Endothelial cell of umbilical vein (primary cell): ENCODE data around the gene GFPT1. TPM values are rescaled to one million over a fixed set of nuclear protein-coding genes. Genes with fewer than 3 reads are reported as not detected.

ENCODE experiments used
- BruUV-seq: library from RNA; stranded (reverse); fragments of 400-500 nt; replicated peaks from 2 replicates; lab custom pipeline; 2021; lab: Mats Ljungman, UMichigan
- CTCF ChIA-PET: fragments of 300-600, 350-600 bp; sonication (Branson Sonifier 250); formaldehyde crosslinking; loops from one replicate; lab custom pipeline; 2021; ENCODE audit warnings: antibody characterized with exemption, inconsistent platforms; lab: Charles Lee
- POLR2A ChIA-PET: fragments of 300-600, 350-600 bp; sonication (Branson Sonifier 250); formaldehyde crosslinking; loops from one replicate; lab custom pipeline; 2021; ENCODE audit warnings: antibody characterized with exemption, inconsistent platforms; lab: Charles Lee
- DNase-seq: peaks from one replicate; pipeline ENCODE4 v3.0.0-alpha.2; 2011; ENCODE audit warnings: low read depth, low spot score
- FAIRE-seq: peaks from 2 replicates; lab custom pipeline; 2011; peaks lifted over from hg19 to GRCh38; lab: Jason Lieb, UNC
- H2AFZ ChIP-seq: 2 replicates; pipeline ENCODE4 v1.6.0; 2012; ENCODE audit warnings: low read depth, low read length, control low read depth, inconsistent platforms
- H3K27ac ChIP-seq: 2 replicates; pipeline ENCODE4 v1.5.1; 2011; ENCODE audit warnings: low read depth, mild to moderate bottlenecking, control low read depth, low read length, moderate library complexity; ENCODE audit not compliant: insufficient read depth
- H3K27me3 ChIP-seq, 2 experiments: 2 replicates each; pipeline versions ENCODE4 v1.6.0 to v1.6.1; 2011; ENCODE audit warnings: low read length in 2 of 2, mixed read lengths in 1 of 2; ENCODE audit not compliant: control insufficient read depth in 2 of 2, insufficient read depth in 2 of 2
- H3K36me3 ChIP-seq, 2 experiments: 2 replicates in 1 of 2; 3 replicates in 1 of 2; pipeline ENCODE4 v1.5.1; 2011; ENCODE audit warnings: low read length in 2 of 2, mild to moderate bottlenecking in 1 of 2, moderate library complexity in 1 of 2; ENCODE audit not compliant: control insufficient read depth in 2 of 2, insufficient read depth in 2 of 2; ENCODE audit errors: extremely low read depth in 1 of 2
- H3K4me1 ChIP-seq: 3 replicates; pipeline ENCODE4 v1.5.1; 2011; ENCODE audit warnings: mild to moderate bottlenecking, low read length; ENCODE audit not compliant: control insufficient read depth, insufficient read depth; ENCODE audit errors: extremely low read depth
- H3K4me2 ChIP-seq: 2 replicates; pipeline ENCODE4 v1.6.1; 2011; ENCODE audit warnings: low read length, control low read depth, mixed read lengths; ENCODE audit not compliant: insufficient read depth
- H3K4me3 ChIP-seq, 3 experiments: fragments of 200-600 bp in 1 of 3; sonication (generic), shearing (Covaris generic) in 1 of 3; replicated peaks in 1 of 3; 2 replicates each; pipeline ENCODE4 v1.5.1; 2011 to 2016; ENCODE audit warnings: control low read depth in 3 of 3, low read length in 3 of 3, mild to moderate bottlenecking in 2 of 3, inconsistent platforms in 1 of 3, low read depth in 1 of 3, moderate library complexity in 1 of 3; ENCODE audit not compliant: insufficient read depth in 1 of 3
- H3K79me2 ChIP-seq: 2 replicates; pipeline ENCODE4 v1.6.0; 2012; ENCODE audit warnings: low read length, inconsistent platforms; ENCODE audit not compliant: control insufficient read depth, insufficient read depth
- H3K9ac ChIP-seq: replicated peaks from 2 replicates; pipeline ENCODE3; 2011; ENCODE audit warnings: low read length, control low read depth; ENCODE audit not compliant: insufficient read depth; ENCODE audit errors: extremely low read depth
- H3K9me1 ChIP-seq: replicated peaks from 3 replicates; pipeline ENCODE4 v1.6.0; 2011; ENCODE audit warnings: mild to moderate bottlenecking, low read length; ENCODE audit not compliant: control insufficient read depth, insufficient read depth; ENCODE audit errors: extremely low read depth
- H3K9me3 ChIP-seq: replicated peaks from 2 replicates; pipeline ENCODE4 v1.5.1; 2012; ENCODE audit warnings: low read length, inconsistent platforms; ENCODE audit not compliant: control insufficient read depth, insufficient read depth
- H4K20me1 ChIP-seq: replicated peaks from 2 replicates; pipeline ENCODE3; 2011; ENCODE audit warnings: mild to moderate bottlenecking, low read length; ENCODE audit not compliant: control insufficient read depth, insufficient read depth; ENCODE audit errors: extremely low read depth
- EZH2 ChIP-seq: IDR thresholded peaks from 2 replicates; pipeline ENCODE4 v1.6.1; 2012; ENCODE audit warnings: borderline replicate concordance, low read depth, mild to moderate bottlenecking, moderate library complexity, low read length, inconsistent platforms; ENCODE audit not compliant: severe bottlenecking
- FOS ChIP-seq: IDR thresholded peaks from 2 replicates; pipeline ENCODE4 v1.6.1; 2011; ENCODE audit warnings: mild to moderate bottlenecking, low read length, moderate library complexity, borderline replicate concordance; ENCODE audit not compliant: insufficient read depth
- GATA2 ChIP-seq: IDR thresholded peaks from 2 replicates; pipeline ENCODE4 v1.7.0; 2011; ENCODE audit warnings: low read depth, mild to moderate bottlenecking, moderate library complexity, mixed read lengths, low read length; ENCODE audit not compliant: insufficient read length, insufficient read depth
- JUN ChIP-seq: IDR thresholded peaks from 2 replicates; pipeline ENCODE4 v1.6.1; 2011; ENCODE audit warnings: borderline replicate concordance, low read depth; ENCODE audit not compliant: insufficient read length, insufficient read depth
- MYC ChIP-seq: IDR thresholded peaks from one replicate; pipeline ENCODE4 v1.6.1; 2011; ENCODE audit warnings: mild to moderate bottlenecking, low read depth, low read length
- POLR2A ChIP-seq: IDR thresholded peaks from 2 replicates; pipeline ENCODE4 v1.6.1; 2012; ENCODE audit warnings: low read depth, mild to moderate bottlenecking, control low read depth, low read length
- POLR2AphosphoS5 ChIP-seq: IDR thresholded peaks from 2 replicates; pipeline ENCODE4 v1.6.1; 2012; ENCODE audit warnings: low read depth, mild to moderate bottlenecking, control low read depth, low read length, moderate library complexity; ENCODE audit not compliant: insufficient read depth
- dilution Hi-C: fragments of 300-500 bp; cut with MboI; formaldehyde crosslinking; loops from one replicate; pipeline ENCODE4 v1.15.0; 2019; ENCODE audit warnings: low sequenced_read_pairs; ENCODE audit not compliant: extremely low pct_ligation_motif_present
- intact Hi-C: fragments of 100-400 bp; cut with micrococcal nuclease; formaldehyde crosslinking; loops from one replicate; pipeline ENCODE4 v1.10.0; 2022
- polyA plus RNA-seq, 4 experiments: library from polyadenylated mRNA; depleted of rRNA in 3 of 4; stranded (reverse) in 3 of 4; unstranded in 1 of 4; fragments of >200 nt; gene quantifications; 2 replicates each; pipeline versions ENCODE4 v1.2.1 to v1.2.3, GENCODE V29; 2011 to 2012; ENCODE audit warnings: missing spikeins in 1 of 4
- total RNA-seq: library from RNA; stranded (reverse); gene quantifications from 2 replicates; pipeline ENCODE4 v1.2.3, GENCODE V29; 2021
- TF ChIP-seq, protein P1 (sequence below): IDR thresholded peaks from 2 replicates; pipeline ENCODE4 v1.6.1; 2011; ENCODE audit not compliant: insufficient read depth, insufficient read length
- TF ChIP-seq, protein P2 (sequence below), 2 donors: IDR thresholded peaks; 1 replicate in 1 of 2; 2 replicates in 1 of 2; pipeline ENCODE4 v1.5.1; 2011; ENCODE audit warnings: low read length in 2 of 2, mild to moderate bottlenecking in 2 of 2, moderate library complexity in 2 of 2, control low read depth in 1 of 2, inconsistent platforms in 1 of 2, low read depth in 1 of 2; ENCODE audit not compliant: insufficient read depth in 1 of 2; ENCODE audit errors: extremely low read depth in 1 of 2

Gene GFPT1
- total and polyA plus RNA-seq, 2 donors (not counting 3 experiments of a cell fraction or from before 2014, with no cell fraction given): 8.8 to 38.7 TPM

DNA sequence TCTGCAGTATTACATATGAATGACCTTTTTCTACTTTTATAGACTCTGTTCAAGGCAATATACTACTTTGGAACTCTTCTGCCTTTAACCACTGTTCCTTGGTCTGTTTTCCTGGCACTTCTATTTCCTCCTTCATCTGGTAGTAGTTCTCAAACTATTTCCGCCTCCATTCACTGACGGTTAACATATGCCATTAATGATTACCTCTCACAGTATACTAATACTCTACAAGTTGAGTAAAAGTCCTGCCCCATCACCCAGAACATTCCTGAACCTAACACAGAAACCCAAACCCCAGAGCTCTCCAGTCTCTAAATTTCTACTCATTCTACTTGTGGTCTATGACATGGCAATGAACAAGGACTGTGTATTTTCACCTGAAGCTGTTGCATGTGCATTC, 4.5 kb downstream of the GFPT1 start:
- ChIA-PET CTCF (interaction anchor here (1.1 kb wide), 1 partner anchor 10 kb away, joined by 3 read pairs; no protein-coding TSS in a partner anchor), POLR2A (no interaction called here)
- dilution Hi-C loops: no loop called here
- no peak overlapping the region for H3K9ac ChIP-seq
- no peak overlapping the region for H3K4me3 ChIP-seq
- H3K9me3 ChIP-seq: no peaks in the 10 kb centered on the region
- H2AFZ ChIP-seq: no peak overlapping the region
- no peak for TF ChIP-seq JUN
- TF ChIP-seq, protein P1, sequence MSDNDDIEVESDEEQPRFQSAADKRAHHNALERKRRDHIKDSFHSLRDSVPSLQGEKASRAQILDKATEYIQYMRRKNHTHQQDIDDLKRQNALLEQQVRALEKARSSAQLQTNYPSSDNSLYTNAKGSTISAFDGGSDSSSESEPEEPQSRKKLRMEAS: no peak
- H3K79me2 ChIP-seq: peaks cover 89% of the 10 kb centered on the region
- no TSS peak for BruUV-seq
- H3K4me1 ChIP-seq: peaks cover 12% of the 10 kb centered on the region
- H3K36me3 ChIP-seq: no peaks in the 10 kb centered on the region
- FAIRE-seq (no peak), DNase-seq (no peak)
- no peaks in the 10 kb centered on the region for H3K27me3 ChIP-seq
- no peak overlapping the region for H3K27ac ChIP-seq
- no peak overlapping the region for H3K4me2 ChIP-seq
- intact Hi-C loops: no loop called here
- H4K20me1 ChIP-seq: peaks cover 5% of the 10 kb centered on the region
- H3K9me1 ChIP-seq: no peaks in the 10 kb centered on the region

DNA sequence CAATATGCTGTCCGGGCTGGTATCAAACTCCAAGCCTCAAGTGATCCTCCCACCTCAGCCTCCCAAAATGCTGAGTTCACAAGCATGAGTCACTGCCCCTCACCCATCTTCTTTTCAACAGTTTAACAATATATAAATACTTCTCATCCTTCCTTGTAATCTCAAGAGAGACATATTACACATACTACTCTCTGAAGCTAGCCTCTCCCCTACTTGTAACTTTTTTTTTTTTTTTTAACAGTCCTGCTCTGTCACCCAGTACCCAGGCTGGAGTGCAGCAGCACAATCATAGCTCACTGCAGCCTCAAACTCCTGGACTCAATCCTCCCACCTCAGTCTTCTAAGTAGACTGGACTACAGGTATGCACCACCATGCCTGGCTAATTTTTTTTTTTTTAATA, 5.7 kb downstream of the GFPT1 start:
- DNase-seq (no peak), FAIRE-seq (no peak)
- ChIA-PET POLR2A (no interaction called here), CTCF (interaction anchor here (1.5 kb wide), 1 partner anchor 184 kb away, joined by 3 read pairs; no protein-coding TSS in a partner anchor)
- Histone ChIP-seq H3K4me2 (no peak overlapping the region), H3K27ac (no peak overlapping the region), H3K9me1 (no peaks in the 10 kb centered on the region), H3K4me1 (peaks cover 11% of the 10 kb centered on the region), H3K4me3 (no peak overlapping the region), H3K27me3 (no peaks in the 10 kb centered on the region), H2AFZ (no peak overlapping the region), H3K79me2 (peaks cover 87% of the 10 kb centered on the region), H3K9me3 (no peaks in the 10 kb centered on the region), H3K9ac (no peak overlapping the region), H3K36me3 (no peaks in the 10 kb centered on the region), H4K20me1 (peaks cover 5% of the 10 kb centered on the region)
- no peak for TF ChIP-seq POLR2A
- no peak for TF ChIP-seq MYC
- TF ChIP-seq GATA2: no peak
- TF ChIP-seq, protein P2, sequence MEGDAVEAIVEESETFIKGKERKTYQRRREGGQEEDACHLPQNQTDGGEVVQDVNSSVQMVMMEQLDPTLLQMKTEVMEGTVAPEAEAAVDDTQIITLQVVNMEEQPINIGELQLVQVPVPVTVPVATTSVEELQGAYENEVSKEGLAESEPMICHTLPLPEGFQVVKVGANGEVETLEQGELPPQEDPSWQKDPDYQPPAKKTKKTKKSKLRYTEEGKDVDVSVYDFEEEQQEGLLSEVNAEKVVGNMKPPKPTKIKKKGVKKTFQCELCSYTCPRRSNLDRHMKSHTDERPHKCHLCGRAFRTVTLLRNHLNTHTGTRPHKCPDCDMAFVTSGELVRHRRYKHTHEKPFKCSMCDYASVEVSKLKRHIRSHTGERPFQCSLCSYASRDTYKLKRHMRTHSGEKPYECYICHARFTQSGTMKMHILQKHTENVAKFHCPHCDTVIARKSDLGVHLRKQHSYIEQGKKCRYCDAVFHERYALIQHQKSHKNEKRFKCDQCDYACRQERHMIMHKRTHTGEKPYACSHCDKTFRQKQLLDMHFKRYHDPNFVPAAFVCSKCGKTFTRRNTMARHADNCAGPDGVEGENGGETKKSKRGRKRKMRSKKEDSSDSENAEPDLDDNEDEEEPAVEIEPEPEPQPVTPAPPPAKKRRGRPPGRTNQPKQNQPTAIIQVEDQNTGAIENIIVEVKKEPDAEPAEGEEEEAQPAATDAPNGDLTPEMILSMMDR (IDR thresholded peaks at IDR 0.05; ENCODE audit: extremely low read depth in 1 of 2, insufficient read depth in 1 of 2, low read depth in 1 of 2, low read length in 2 of 2): no peak
- TF ChIP-seq FOS: no peak
- no peak for TF ChIP-seq EZH2
- TF ChIP-seq POLR2AphosphoS5: no peak
- TF ChIP-seq, protein P1: no peak
- no peak for TF ChIP-seq JUN
- dilution Hi-C loops (no loop called here), intact Hi-C loops (no loop called here)
- no TSS peak for BruUV-seq
